ENCODE data around the gene C4orf50.

GRCh38 chr4:6048537-6048936 lies 30.3 kb upstream of the C4orf50 start:
- TF ChIP-seq CTCF (IDR thresholded peaks at IDR 0.05), result no peak
- no peak for TF ChIP-seq POLR2A (IDR thresholded peaks at IDR 0.05)
- TF ChIP-seq POLR2AphosphoS5 (IDR thresholded peaks at IDR 0.05), result no peak
- no peak for TF ChIP-seq EP300 (IDR thresholded peaks at IDR 0.05; ENCODE audit: low read depth)
